ENCODE results near the gene UBA6. TPM values are rescaled to one million over a fixed set of nuclear protein-coding genes. Genes with fewer than 3 reads are reported as not detected.
A peak's percentile ranks its signal among the peaks of the same experiment; 100 is the strongest.

The UBA6 gene
- total and polyA plus RNA-seq, 9 of the 15 experiments (the other 6 are each of a cell fraction or from before 2014, with no cell fraction given) = 22.9 to 139 (median 94.6) TPM

GRCh38 chr4:67725981-67726380 lies 25.0 kb upstream of the UBA6 start (continued):
- no peak for TF ChIP-seq ZNF551 (CRISPR knock-in tag; IDR thresholded peaks at IDR 0.05)

GRCh38 chr4:67725132-67725531 lies 24.2 kb upstream of the UBA6 start:
- Histone ChIP-seq H3K9me3 (replicated peaks; ENCODE audit: control insufficient read depth, insufficient read depth, low read depth, low read length) (peaks cover 8% of the 10 kb centered on the region), H3K9ac (ENCODE audit: insufficient read depth in 1 of 2, low read depth in 2 of 2, low read length in 2 of 2) (no peak overlapping the region), H3K4me1 (replicated peaks in 1 of 2; ENCODE audit: control insufficient read depth in 2 of 2, insufficient read depth in 2 of 2, low read length in 2 of 2) (peaks cover 13 to 39% of the 10 kb centered on the region in 2 experiments), H3K27me3 (ENCODE audit: control insufficient read depth in 2 of 2, insufficient read depth in 2 of 2, low read length in 2 of 2) (no peaks in the 10 kb centered on the region), H4K20me1 (replicated peaks; ENCODE audit: control insufficient read depth, insufficient read depth, low read length) (no peaks in the 10 kb centered on the region), H2AFZ (ENCODE audit: low read depth, low read length) (no peak overlapping the region), H3K4me3 (no peak overlapping the region), H3K79me2 (ENCODE audit: control insufficient read depth, insufficient read depth, low read length) (peaks cover 12% of the 10 kb centered on the region), H3K4me2 (ENCODE audit: insufficient read depth, low read length) (peak overlapping the region; percentile 20; the same call in 1 of the 2 replicates), H3K36me3 (ENCODE audit: control insufficient read depth, insufficient read depth, low read length) (peaks cover 33% of the 10 kb centered on the region), H3K27ac (ENCODE audit: extremely low read depth, low read depth, low read length) (no peak overlapping the region), H3K9me1 (ENCODE audit: control insufficient read depth, insufficient read depth, low read length) (no peaks in the 10 kb centered on the region)
- DNase-seq (ENCODE audit: extremely low read depth in 1 of 4, low spot score in 3 of 4) = no peak
- POLR2A ChIA-PET = interaction anchor here (1.0 to 1.1 kb wide), 2 partner anchors 10 to 11 kb away, joined by 3 read pairs; no protein-coding TSS in a partner anchor
- intact Hi-C loops (cut with micrococcal nuclease) (loop anchor here (10.0 kb wide), 1 partner anchor 190 kb away; no protein-coding TSS in a partner anchor), in situ Hi-C loops (cut with MboI) (no loop called here)
- BruUV-seq (replicated peaks) = no TSS peak
- CTCF ChIA-PET (ENCODE audit: low intra/inter-chr PET ratio) = no interaction called here
- WGBS (ENCODE audit: insufficient coverage, low coverage, missing lambda C conversion rate) = 90% methylated on average over 1 of the region's 1 CpG
- FAIRE-seq = no peak
- ATAC-seq = no peak
- TF ChIP-seq ZFP1 (CRISPR knock-in tag; IDR thresholded peaks at IDR 0.05) (no peak), MXI1 (IDR thresholded peaks at IDR 0.05; ENCODE audit: low read depth, low read length) (no peak), POLR2A (conservative IDR thresholded peaks at IDR 0.05) (no peak), FOXA3 (CRISPR knock-in tag; conservative IDR thresholded peaks at IDR 0.05 in 1 of 2, IDR thresholded peaks at IDR 0.05 in 1 of 2) (no peak), GABPB2 (CRISPR knock-in tag; conservative IDR thresholded peaks at IDR 0.05) (no peak), NFXL1 (CRISPR knock-in tag; IDR thresholded peaks at IDR 0.05) (no peak), SRSF9 (IDR thresholded peaks at IDR 0.05; ENCODE audit: borderline replicate concordance, low read depth, low read length) (no peak), DMBX1 (CRISPR knock-in tag; IDR thresholded peaks at IDR 0.05; ENCODE audit: borderline replicate concordance) (no peak), ZNF324 (CRISPR knock-in tag; IDR thresholded peaks at IDR 0.05) (no peak), ZNF449 (CRISPR knock-in tag; IDR thresholded peaks at IDR 0.05) (no peak)

Measured in K562 (cell line).